Psoas muscle (tissue), 8 donors: Measurements from ENCODE around the gene GPR107. TPM values are rescaled to one million over a fixed set of nuclear protein-coding genes. Genes with fewer than 3 reads are reported as not detected.
A peak's percentile ranks its signal among the peaks of the same experiment; 100 is the strongest.

Experiments
- ATAC-seq, 4 donors: fragments of 200-7000 bp; cut with Tn5 transposase; one replicate each; pipeline ENCODE4 v1.9.1; 2020; ENCODE audit warnings: moderate library complexity in 3 of 4, mild to moderate bottlenecking in 2 of 4
- DNase-seq, 2 donors: peaks; one replicate each; pipeline ENCODE4 v3.0.0-alpha.2; 2020
- H3K27ac ChIP-seq: fragments of 200-600 bp; one replicate; pipeline ENCODE4 v1.8.0; 2022
- H3K27me3 ChIP-seq, 3 donors: fragments of 200-600 bp in 1 of 3; one replicate each; pipeline versions ENCODE4 v1.6.1 to v1.8.0; 2013 to 2022; ENCODE audit warnings: low read length in 2 of 3, mild to moderate bottlenecking in 2 of 3, moderate library complexity in 1 of 3; ENCODE audit not compliant: insufficient read depth in 3 of 3
- H3K36me3 ChIP-seq, 2 donors: fragments of 200-600 bp in 1 of 2; one replicate each; pipeline versions ENCODE4 v1.6.1 to v1.8.0; 2013 to 2022; ENCODE audit warnings: low read depth in 1 of 2, mild to moderate bottlenecking in 1 of 2, moderate library complexity in 1 of 2; ENCODE audit not compliant: insufficient read depth in 1 of 2
- H3K4me1 ChIP-seq: fragments of 200-600 bp; one replicate; pipeline ENCODE4 v1.8.0; 2022
- H3K4me3 ChIP-seq: fragments of 200-600 bp; one replicate; pipeline ENCODE4 v1.8.0; 2022; ENCODE audit warnings: mild to moderate bottlenecking
- H3K9me3 ChIP-seq: fragments of 200-600 bp; one replicate; pipeline ENCODE4 v1.8.0; 2022
- WGBS, 3 donors: extraction: QIAGEN DNeasy Blood & Tissue Kit; methylation state at CpG; one replicate each; pipeline versions ENCODE4 v1.1.6 to v1.1.7; 2013; 5-methylcytosine and 5-hydroxymethylcytosine counted together
- intact Hi-C, 2 donors: fragments of 100-400 bp; cut with DNase I; formaldehyde crosslinking; loops; one replicate each; pipeline versions ENCODE4 v1.11.0 to v1.14.2; 2022
- polyA plus RNA-seq, 3 donors: library from polyadenylated mRNA; stranded (reverse); fragments of 200-250 nt; gene quantifications; one replicate each; pipeline ENCODE4 v1.2.3, GENCODE V29; 2013
- total RNA-seq, 4 donors: library from RNA; stranded (reverse); fragmentation: NEBNext Ultra II Directional in 2 of 4; extraction: Animal tissue kit (Norgen Biotek cat#: 25700) in 2 of 4; gene quantifications; one replicate each; pipeline versions ENCODE4 v1.2.1 to v1.2.4, GENCODE V29; 2021 to 2023
- TF ChIP-seq, protein P1 (sequence below): fragments of 200-600 bp; IDR thresholded peaks from one replicate; pipeline ENCODE4 v1.8.0; 2022; ENCODE audit warnings: antibody characterized with exemption
- donor health status: healthy with polysubstance abuse.
- donor health status: DM: no; HTN: no; CAD: no; lungs with moderate emphysema.
- donor health status: Bipolar disorder and iron deficiency.
- donor health status: healthy.
- donor health status: DM: yes; HTN: yes; CAD: no.
- donor health status: DM: no; HTN: no; CAD: no.
- donor health status: DM: no; HTN: no; CAD: no.
- donor health status: DM: yes; HTN: yes; CAD: no.

The GPR107 gene
- total and polyA plus RNA-seq, 7 donors, result 8.9 to 28.1 (median 19.9) TPM

DNA sequence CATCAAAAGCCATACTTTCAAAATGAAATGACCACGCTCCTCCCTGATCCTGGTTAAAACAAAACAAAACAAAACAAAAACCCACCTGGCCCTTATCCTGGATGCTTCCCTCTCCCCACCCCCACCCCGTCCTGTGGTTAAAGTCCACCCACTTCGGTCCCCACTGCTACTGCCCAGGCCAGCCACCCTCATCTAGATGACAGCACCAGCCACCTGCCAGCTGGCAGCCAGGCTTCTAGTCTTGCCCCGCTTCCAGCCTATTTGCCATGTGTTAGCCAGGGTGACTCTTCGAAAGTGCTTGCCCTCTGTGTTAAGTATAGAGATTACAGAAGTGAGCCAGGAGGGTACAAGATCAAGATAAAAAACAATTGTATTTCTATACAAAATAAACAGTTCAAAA, 91.0 kb downstream of the GPR107 start:
- intact Hi-C loops, result no loop called here
- DNase-seq (peak in 1 of 2 donors; percentile 66), ATAC-seq (peak; percentile 79 to 86 (median 84))
- Histone ChIP-seq H3K27ac (no peak overlapping the region), H3K9me3 (no peaks in the 10 kb centered on the region), H3K4me3 (no peak overlapping the region), H3K36me3 (no peaks in the 10 kb centered on the region), H3K4me1 (no peaks in the 10 kb centered on the region), H3K27me3 (peaks cover 0 to 30% (median 1%) of the 10 kb centered on the region in 3 donors)
- TF ChIP-seq, protein P1, sequence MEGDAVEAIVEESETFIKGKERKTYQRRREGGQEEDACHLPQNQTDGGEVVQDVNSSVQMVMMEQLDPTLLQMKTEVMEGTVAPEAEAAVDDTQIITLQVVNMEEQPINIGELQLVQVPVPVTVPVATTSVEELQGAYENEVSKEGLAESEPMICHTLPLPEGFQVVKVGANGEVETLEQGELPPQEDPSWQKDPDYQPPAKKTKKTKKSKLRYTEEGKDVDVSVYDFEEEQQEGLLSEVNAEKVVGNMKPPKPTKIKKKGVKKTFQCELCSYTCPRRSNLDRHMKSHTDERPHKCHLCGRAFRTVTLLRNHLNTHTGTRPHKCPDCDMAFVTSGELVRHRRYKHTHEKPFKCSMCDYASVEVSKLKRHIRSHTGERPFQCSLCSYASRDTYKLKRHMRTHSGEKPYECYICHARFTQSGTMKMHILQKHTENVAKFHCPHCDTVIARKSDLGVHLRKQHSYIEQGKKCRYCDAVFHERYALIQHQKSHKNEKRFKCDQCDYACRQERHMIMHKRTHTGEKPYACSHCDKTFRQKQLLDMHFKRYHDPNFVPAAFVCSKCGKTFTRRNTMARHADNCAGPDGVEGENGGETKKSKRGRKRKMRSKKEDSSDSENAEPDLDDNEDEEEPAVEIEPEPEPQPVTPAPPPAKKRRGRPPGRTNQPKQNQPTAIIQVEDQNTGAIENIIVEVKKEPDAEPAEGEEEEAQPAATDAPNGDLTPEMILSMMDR, result no peak
- WGBS, 3 donors, result 29 to 39% (median 33%) methylated on average over 4 to 5 of the region's 5 CpGs

DNA sequence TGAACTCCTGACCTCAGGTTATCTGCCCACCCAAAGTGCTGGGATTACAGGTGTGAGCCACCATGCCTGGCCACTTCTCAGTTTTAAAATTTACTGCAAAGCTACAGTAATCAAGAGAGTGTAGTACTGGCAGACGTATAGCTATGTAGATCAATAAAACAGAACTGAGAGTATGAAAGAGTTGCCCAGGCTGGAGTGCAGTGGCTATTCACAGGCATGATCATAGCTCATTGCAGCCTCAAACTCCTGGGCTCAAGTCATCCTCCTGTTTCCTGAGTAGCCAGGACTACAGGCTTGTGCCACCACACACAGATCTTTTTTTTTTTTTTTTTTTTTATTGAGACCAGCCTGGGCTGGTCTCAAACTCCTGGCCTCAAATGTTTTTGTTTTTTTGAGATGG, 92.0 kb downstream of the GPR107 start:
- intact Hi-C loops, result no loop called here
- H3K9me3 ChIP-seq, result no peaks in the 10 kb centered on the region
- H3K36me3 ChIP-seq, result no peaks in the 10 kb centered on the region
- peaks cover 0 to 30% (median 1%) of the 10 kb centered on the region in 3 donors for H3K27me3 ChIP-seq
- WGBS, 3 donors, result 69 to 81% (median 79%) methylated on average over 1 of the region's 1 CpG
- DNase-seq (no peak), ATAC-seq (no peak)
- H3K4me3 ChIP-seq, result no peak overlapping the region
- TF ChIP-seq, protein P1, result no peak
- H3K4me1 ChIP-seq, result no peaks in the 10 kb centered on the region
- no peak overlapping the region for H3K27ac ChIP-seq

DNA sequence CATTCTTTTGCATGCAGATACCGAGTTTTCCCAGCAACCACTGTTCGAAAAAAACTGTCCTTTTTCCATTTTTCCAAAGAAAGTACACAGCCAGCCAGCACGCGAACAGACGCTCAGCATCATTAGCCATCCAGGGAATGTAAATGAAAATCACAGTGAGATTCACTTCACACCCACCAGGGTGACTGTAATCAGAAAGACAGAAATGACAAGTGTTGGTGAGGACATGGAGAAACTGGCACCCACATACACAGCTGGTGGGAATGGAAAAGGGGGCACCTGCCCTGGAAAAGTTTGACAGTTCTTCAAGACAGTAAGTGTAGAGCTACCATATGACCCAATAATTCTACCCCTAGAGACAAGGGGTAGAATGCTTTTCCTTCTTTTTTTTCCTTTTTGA, 93.5 kb downstream of the GPR107 start:
- 82 to 87% (median 86%) methylated on average over 5 of the region's 5 CpGs for WGBS, 3 donors
- ATAC-seq (no peak), DNase-seq (no peak)
- H3K4me3 ChIP-seq, result no peak overlapping the region
- H3K36me3 ChIP-seq, result no peaks in the 10 kb centered on the region
- no peaks in the 10 kb centered on the region for H3K9me3 ChIP-seq
- no peaks in the 10 kb centered on the region for H3K4me1 ChIP-seq
- TF ChIP-seq, protein P1, result no peak
- H3K27me3 ChIP-seq, result peaks cover 0 to 30% (median 1%) of the 10 kb centered on the region in 3 donors
- intact Hi-C loops, result no loop called here
- no peak overlapping the region for H3K27ac ChIP-seq

DNA sequence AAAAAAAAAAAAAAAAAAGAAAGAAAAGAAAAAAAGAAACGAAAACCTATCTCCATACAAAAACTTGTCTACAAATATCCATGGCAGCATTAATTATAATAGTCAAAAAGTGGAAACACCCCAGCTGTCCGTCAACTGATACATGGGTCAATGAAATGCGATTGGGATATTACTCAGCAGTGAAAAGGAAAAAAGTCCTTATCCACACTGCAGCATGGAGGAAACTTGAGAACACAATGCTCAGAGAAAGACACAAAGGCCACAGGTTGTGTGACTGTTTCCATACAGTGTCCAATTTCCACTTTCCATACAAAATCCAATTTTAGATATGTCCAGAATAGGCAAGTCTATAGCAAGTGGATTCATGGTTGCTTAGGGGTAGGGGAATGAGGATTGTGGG, 94.2 kb downstream of the GPR107 start:
- 86 to 95% (median 94%) methylated on average over 3 of the region's 3 CpGs for WGBS, 3 donors
- no peak overlapping the region for H3K4me3 ChIP-seq
- TF ChIP-seq, protein P1, result no peak
- peaks cover 0 to 30% (median 1%) of the 10 kb centered on the region in 3 donors for H3K27me3 ChIP-seq
- no peaks in the 10 kb centered on the region for H3K36me3 ChIP-seq
- no peaks in the 10 kb centered on the region for H3K4me1 ChIP-seq
- no peak overlapping the region for H3K27ac ChIP-seq
- no peaks in the 10 kb centered on the region for H3K9me3 ChIP-seq
- DNase-seq (no peak), ATAC-seq (no peak)
- intact Hi-C loops, result no loop called here

DNA sequence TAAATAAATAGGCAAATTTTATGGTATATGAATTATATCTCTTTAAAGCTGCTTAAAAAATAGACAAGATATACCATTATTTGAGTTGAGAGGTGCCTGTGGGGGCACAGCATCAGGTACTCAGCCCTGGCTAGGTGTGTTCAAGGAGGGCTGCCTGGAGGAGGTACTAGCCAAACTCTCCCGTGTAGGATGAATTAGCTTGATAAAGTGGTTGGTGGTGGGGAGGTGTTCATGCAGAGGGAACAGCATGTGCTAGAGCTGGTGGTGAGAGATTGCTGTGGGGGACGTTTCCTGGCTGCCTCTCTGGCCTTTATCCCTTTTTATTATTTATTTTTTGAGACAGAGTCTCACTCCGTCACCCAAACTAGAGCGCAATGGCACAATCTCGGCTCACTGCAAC, 95.3 kb downstream of the GPR107 start:
- Histone ChIP-seq H3K4me1 (no peaks in the 10 kb centered on the region), H3K27me3 (peaks cover 0 to 22% (median 1%) of the 10 kb centered on the region in 3 donors), H3K9me3 (no peaks in the 10 kb centered on the region), H3K36me3 (no peaks in the 10 kb centered on the region), H3K27ac (no peak overlapping the region), H3K4me3 (no peak overlapping the region)
- whole genome bisulfite sequencing, 3 donors, result 78 to 93% (median 88%) methylated on average over 5 of the region's 5 CpGs
- intact Hi-C loops, result no loop called here
- TF ChIP-seq, protein P1, result no peak
- DNase-seq, result no peak
- ATAC-seq, result no peak
